BE2C (cell line): ENCODE measurements around the gene SPRR2B.
"Not testable (repeated sequence)": the region's sequence is repeated elsewhere in the genome, so short reads cannot be mapped to it uniquely, and the experiment has no call there.

Experiments used
- DNase-seq: peaks from one replicate; pipeline ENCODE4 v3.0.0-alpha.2; 2020
- H3K27me3 ChIP-seq: fragments of 250-450 bp; sonication (Bioruptor Pico); 2 replicates; pipeline ENCODE4 v1.5.1; 2020; ENCODE audit warnings: mild to moderate bottlenecking
- H3K36me3 ChIP-seq: fragments of 250-450 bp; sonication (Bioruptor Pico); 2 replicates; pipeline ENCODE4 v1.5.1; 2020; ENCODE audit warnings: mild to moderate bottlenecking
- H3K4me1 ChIP-seq: fragments of 250-450 bp; sonication (Bioruptor Pico); 2 replicates; pipeline ENCODE4 v1.5.1; 2020
- H3K4me3 ChIP-seq: 2 replicates; pipeline ENCODE4 v1.5.1; 2011; ENCODE audit warnings: low read depth, low read length
- H3K9me3 ChIP-seq: fragments of 250-450 bp; sonication (Bioruptor Pico); 2 replicates; pipeline ENCODE4 v1.5.1; 2020
- TF ChIP-seq, protein P1 (sequence below): IDR thresholded peaks from 2 replicates; pipeline ENCODE4 v1.5.1; 2012; ENCODE audit warnings: mild to moderate bottlenecking, low read depth, low read length

Gene SPRR2B

DNA sequence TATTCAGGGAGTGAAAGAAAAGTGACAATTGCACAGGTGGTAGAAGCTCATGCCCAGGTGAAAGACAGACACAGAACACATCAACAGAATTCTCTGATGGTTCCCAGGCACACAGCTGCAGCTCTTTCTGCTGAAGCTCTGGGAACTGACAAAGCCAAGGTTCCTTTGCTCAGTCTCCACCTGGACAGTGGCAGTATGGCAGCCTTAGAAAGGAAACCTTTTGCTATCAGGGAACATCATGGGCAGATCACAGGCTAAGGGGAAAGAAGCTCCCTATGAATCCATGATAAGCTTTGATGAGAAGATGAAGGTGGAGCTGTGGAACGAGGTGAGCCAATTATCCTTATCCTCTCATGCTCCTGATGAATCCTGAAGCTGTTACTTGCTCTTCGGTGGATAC lies 1.2 kb downstream of the SPRR2B start:
- Histone ChIP-seq H3K4me1 (no peaks in the 10 kb centered on the region), H3K36me3 (no peaks in the 10 kb centered on the region), H3K4me3 (no peak overlapping the region), H3K9me3 (no peaks in the 10 kb centered on the region), H3K27me3 (no peaks in the 10 kb centered on the region)
- no peak for DNase-seq
- TF ChIP-seq, protein P1, sequence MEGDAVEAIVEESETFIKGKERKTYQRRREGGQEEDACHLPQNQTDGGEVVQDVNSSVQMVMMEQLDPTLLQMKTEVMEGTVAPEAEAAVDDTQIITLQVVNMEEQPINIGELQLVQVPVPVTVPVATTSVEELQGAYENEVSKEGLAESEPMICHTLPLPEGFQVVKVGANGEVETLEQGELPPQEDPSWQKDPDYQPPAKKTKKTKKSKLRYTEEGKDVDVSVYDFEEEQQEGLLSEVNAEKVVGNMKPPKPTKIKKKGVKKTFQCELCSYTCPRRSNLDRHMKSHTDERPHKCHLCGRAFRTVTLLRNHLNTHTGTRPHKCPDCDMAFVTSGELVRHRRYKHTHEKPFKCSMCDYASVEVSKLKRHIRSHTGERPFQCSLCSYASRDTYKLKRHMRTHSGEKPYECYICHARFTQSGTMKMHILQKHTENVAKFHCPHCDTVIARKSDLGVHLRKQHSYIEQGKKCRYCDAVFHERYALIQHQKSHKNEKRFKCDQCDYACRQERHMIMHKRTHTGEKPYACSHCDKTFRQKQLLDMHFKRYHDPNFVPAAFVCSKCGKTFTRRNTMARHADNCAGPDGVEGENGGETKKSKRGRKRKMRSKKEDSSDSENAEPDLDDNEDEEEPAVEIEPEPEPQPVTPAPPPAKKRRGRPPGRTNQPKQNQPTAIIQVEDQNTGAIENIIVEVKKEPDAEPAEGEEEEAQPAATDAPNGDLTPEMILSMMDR = no peak

DNA sequence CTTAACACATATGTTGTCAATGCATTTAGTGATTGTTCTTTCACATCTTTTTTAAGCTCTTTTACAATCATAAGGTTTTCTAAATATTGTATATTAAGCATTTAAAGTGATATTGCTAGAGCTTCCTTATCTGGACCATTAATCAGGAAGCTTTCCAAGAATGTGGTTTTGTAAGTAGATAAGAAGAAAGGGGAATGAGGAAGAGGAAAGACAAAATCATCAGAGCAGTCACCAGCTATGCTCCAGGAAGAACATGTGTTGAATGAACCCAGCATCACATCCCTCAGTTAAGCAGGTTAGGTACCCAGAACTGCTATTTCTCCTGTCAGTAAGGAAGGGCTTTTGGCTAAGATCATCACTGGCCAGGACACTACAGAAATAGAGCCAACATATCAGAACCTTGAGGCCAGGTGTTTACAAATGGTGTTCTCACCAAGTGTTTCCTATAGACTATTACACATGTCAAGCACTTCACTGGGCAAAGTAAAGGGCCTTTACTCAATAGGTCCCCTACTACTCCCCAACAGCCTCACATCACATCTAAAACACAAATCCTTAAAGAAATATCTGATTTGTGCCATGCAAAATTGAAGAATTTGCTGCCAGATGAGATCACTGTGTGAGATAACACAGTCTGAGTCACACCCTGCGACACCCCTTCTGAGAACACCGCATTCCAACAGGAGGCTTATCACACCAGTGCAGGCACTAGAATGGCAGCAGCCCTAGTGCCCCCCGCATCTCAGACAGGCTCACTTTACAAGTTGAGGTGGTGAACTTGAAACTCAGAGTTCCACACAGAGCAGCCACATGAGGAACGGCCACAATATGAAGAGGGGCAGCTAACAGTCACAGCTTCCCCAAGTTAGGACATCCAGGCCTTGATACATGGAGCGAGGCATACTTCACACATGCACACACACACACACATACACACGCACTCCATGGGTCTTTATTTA lies 12.3 kb downstream of the SPRR2B start:
- TF ChIP-seq, protein P1 = no peak
- no peaks in the 10 kb centered on the region for H3K4me1 ChIP-seq
- no peak for DNase-seq

GRCh38 chr1:153058154-153058553 lies 13.3 kb downstream of the SPRR2B start:
- Histone ChIP-seq H3K4me3 (no peak overlapping the region), H3K36me3 (no peaks in the 10 kb centered on the region), H3K27me3 (no peaks in the 10 kb centered on the region), H3K9me3 (no peaks in the 10 kb centered on the region), H3K4me1 (no peaks in the 10 kb centered on the region)
- no peak for DNase-seq
- TF ChIP-seq, protein P1 = no peak

More for the DNA sequence above, 12.3 kb downstream of the SPRR2B start:
- no peak overlapping the region for H3K4me3 ChIP-seq
- no peaks in the 10 kb centered on the region for H3K9me3 ChIP-seq
- H3K36me3 ChIP-seq = no peaks in the 10 kb centered on the region
- no peaks in the 10 kb centered on the region for H3K27me3 ChIP-seq

GRCh38 chr1:153057375-153057774 lies 14.0 kb downstream of the SPRR2B start, which contains the start of gene SPRR2A:
Gene SPRR2A, minus strand, starts transcription at chr1:153057512. Its CDS starts 777 bp downstream, at chr1:153056735.
- TF ChIP-seq, protein P1 = no peak
- no peaks in the 10 kb centered on the region for H3K36me3 ChIP-seq
- no peak for DNase-seq
- H3K27me3 ChIP-seq = no peaks in the 10 kb centered on the region
- no peak within 1 kb of the TSS for H3K4me3 ChIP-seq
- H3K9me3 ChIP-seq = no peaks in the 10 kb centered on the region
- no peaks in the 10 kb centered on the region for H3K4me1 ChIP-seq

DNA sequence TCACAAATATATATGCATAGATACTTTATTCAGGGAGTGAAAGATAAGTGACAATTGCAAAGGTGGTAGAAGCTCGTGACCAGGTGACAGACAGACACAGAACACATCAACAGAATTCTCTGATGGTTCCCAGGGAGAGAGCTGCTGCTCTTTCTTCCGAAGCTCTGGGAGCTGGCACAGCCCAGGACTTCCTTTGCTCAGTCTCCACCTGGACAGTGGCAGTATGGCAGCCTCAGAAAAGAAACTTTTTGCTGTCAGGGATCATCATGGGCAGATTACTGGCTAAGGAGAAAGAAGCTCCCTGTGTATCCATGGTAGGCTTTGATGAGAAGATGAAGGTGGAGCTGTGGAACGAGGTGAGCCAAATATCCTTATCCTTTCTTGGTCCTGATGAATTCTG lies 15.3 kb downstream of the SPRR2B start:
- not testable (repeated sequence) for H3K9me3 ChIP-seq, H3K36me3 ChIP-seq, H3K27me3 ChIP-seq, H3K4me3 ChIP-seq, H3K4me1 ChIP-seq, DNase-seq

- Histone ChIP-seq H3K9me3 (no peaks in the 10 kb centered on the region), H3K27me3 (no peaks in the 10 kb centered on the region; the same call in 1 of the 2 replicates), H3K36me3 (no peaks in the 10 kb centered on the region), H3K4me1 (no peaks in the 10 kb centered on the region), H3K4me3 (no peak overlapping the region)
- DNase-seq = no peak
- TF ChIP-seq, protein P1 = no peak
These were observed 22.2 kb downstream of the SPRR2B start for GRCh38 chr1:153049211-153049610.
